C1 segment of cervical spinal cord (tissue), 14 donors: ENCODE measurements around the gene AGR2.
"Not testable (repeated sequence)": the region's sequence is repeated elsewhere in the genome, so short reads cannot be mapped to it uniquely, and the experiment has no call there.

Experiments used
- DNase-seq, 14 donors: peaks; one replicate each; lab custom pipeline; 2025; lab: John Stamatoyannopoulos, UW

Gene AGR2

GRCh38 chr7:16773884-16774283, 30.9 kb downstream of the AGR2 start:
- DNase-seq = no peak

- DNase-seq = no peak
Observed at GRCh38 chr7:16773326-16773725, 31.5 kb downstream of the AGR2 start.

GRCh38 chr7:16770657-16771329, 34.0 kb downstream of the AGR2 start:
- DNase-seq = no peak

- not testable (repeated sequence) for DNase-seq
Observed at GRCh38 chr7:16769994-16770393, 34.8 kb downstream of the AGR2 start.

GRCh38 chr7:16765436-16765859, 39.4 kb downstream of the AGR2 start:
- DNase-seq = no peak

- no peak for DNase-seq
Observed at GRCh38 chr7:16764942-16765341, 39.9 kb downstream of the AGR2 start.

- DNase-seq = no peak
Observed at GRCh38 chr7:16762177-16762576, 42.6 kb downstream of the AGR2 start.

- DNase-seq = no peak
Observed at GRCh38 chr7:16759840-16760239, 45.0 kb downstream of the AGR2 start.

GRCh38 chr7:16758631-16759611, 45.9 kb downstream of the AGR2 start:
- no peak for DNase-seq

GRCh38 chr7:16758036-16758435, 46.8 kb downstream of the AGR2 start:
- DNase-seq = no peak

GRCh38 chr7:16755397-16755796, 49.4 kb downstream of the AGR2 start:
- no peak for DNase-seq

GRCh38 chr7:16754856-16755317, 49.9 kb downstream of the AGR2 start:
- peak in 1 of 14 donors; percentile 58 for DNase-seq

GRCh38 chr7:16753932-16754855, 50.6 kb downstream of the AGR2 start:
- peak in 3 of 14 donors; percentile 18 to 64 (median 40) for DNase-seq

- peak in 6 of 14 donors; percentile 10 to 88 (median 24) for DNase-seq
Observed at GRCh38 chr7:16753102-16753931, 51.5 kb downstream of the AGR2 start, which contains the start of gene TSPAN13. TSPAN13 (plus strand) TSS chr7:16753755; CDS start chr7:16753968, 213 bp downstream.

GRCh38 chr7:16747102-16747501, 57.7 kb downstream of the AGR2 start:
- no peak for DNase-seq

- DNase-seq = no peak
Observed at GRCh38 chr7:16745645-16746044, 59.2 kb downstream of the AGR2 start.

GRCh38 chr7:16744518-16745250, 60.1 kb downstream of the AGR2 start:
- DNase-seq = no peak

GRCh38 chr7:16743236-16743635, 61.6 kb downstream of the AGR2 start:
- DNase-seq = no peak

GRCh38 chr7:16742547-16742946, 62.3 kb downstream of the AGR2 start:
- DNase-seq = no peak
